HG03342 (cell line): ENCODE data around the gene SPHKAP.
"Not testable (repeated sequence)": the region's sequence is repeated elsewhere in the genome, so short reads cannot be mapped to it uniquely, and the experiment has no call there.

ENCODE experiments used
- ATAC-seq: cut with Tn5 transposase; IDR thresholded peaks from one replicate; pipeline ENCODE4 v1.9.1; 2021; ENCODE audit warnings: mild to moderate bottlenecking, moderate library complexity; ENCODE audit not compliant: unreplicated experiment

Gene SPHKAP

GRCh38 chr2:228181098-228182019 is at the start of gene SPHKAP:
Gene SPHKAP, minus strand, starts transcription at chr2:228181687. Its CDS starts 89 bp downstream, at chr2:228181598.
- no peak for ATAC-seq

- no peak for ATAC-seq
These were observed 46.0 kb upstream of the SPHKAP start for GRCh38 chr2:228227466-228227865.

- no peak for ATAC-seq
These were observed 42.9 kb upstream of the SPHKAP start for GRCh38 chr2:228224410-228224809.

- not testable (repeated sequence) for ATAC-seq
These were observed 37.1 kb upstream of the SPHKAP start for GRCh38 chr2:228218593-228218992.

- no peak for ATAC-seq
These were observed 16.0 kb upstream of the SPHKAP start for GRCh38 chr2:228197504-228197903.

- ATAC-seq = no peak
These were observed 1.0 kb downstream of the SPHKAP start for GRCh38 chr2:228180181-228181097.

- no peak for ATAC-seq
These were observed 14.2 kb downstream of the SPHKAP start for GRCh38 chr2:228167290-228167689.

- ATAC-seq = no peak
These were observed 16.8 kb downstream of the SPHKAP start for GRCh38 chr2:228164718-228165117.

GRCh38 chr2:228157841-228158240 is 23.6 kb downstream of the SPHKAP start:
- ATAC-seq = no peak

- no peak for ATAC-seq
These were observed 36.5 kb downstream of the SPHKAP start for GRCh38 chr2:228144961-228145360.

- ATAC-seq = peak; percentile 87
These were observed 40.5 kb downstream of the SPHKAP start for GRCh38 chr2:228140934-228141528.

GRCh38 chr2:228136027-228136426 is 45.5 kb downstream of the SPHKAP start:
- no peak for ATAC-seq

GRCh38 chr2:228135300-228135699 is 46.2 kb downstream of the SPHKAP start:
- ATAC-seq = no peak

- ATAC-seq = no peak
These were observed 49.7 kb downstream of the SPHKAP start for GRCh38 chr2:228131833-228132232.

- ATAC-seq = no peak
These were observed 55.1 kb downstream of the SPHKAP start for GRCh38 chr2:228126401-228126800.

- ATAC-seq = no peak
These were observed 62.5 kb downstream of the SPHKAP start for GRCh38 chr2:228118940-228119339.

- no peak for ATAC-seq
These were observed 73.6 kb downstream of the SPHKAP start for GRCh38 chr2:228107846-228108245.

- no peak for ATAC-seq
These were observed 75.8 kb downstream of the SPHKAP start for GRCh38 chr2:228105526-228106250.

- ATAC-seq = no peak
These were observed 77.3 kb downstream of the SPHKAP start for GRCh38 chr2:228104215-228104614.

- ATAC-seq = peak; percentile 9
These were observed 78.1 kb downstream of the SPHKAP start for GRCh38 chr2:228103379-228103778.
